WTC11 (cell line): Measurements from ENCODE around the gene RASGRP2. TPM values are rescaled to one million over a fixed set of nuclear protein-coding genes. Genes with fewer than 3 reads are reported as not detected.

Source experiments
- ATAC-seq: fragments of 200-7000 bp; cut with Tn5 transposase; 2 replicates; pipeline ENCODE4 v1.10.0; 2021; ENCODE audit warnings: mild to moderate bottlenecking, moderate library complexity
- CTCF ChIA-PET: fragments of 300-600 bp; sonication (Branson Sonifier 250); formaldehyde crosslinking; loops from one replicate; lab custom pipeline; 2021; ENCODE audit warnings: antibody characterized with exemption; lab: Charles Lee
- POLR2A ChIA-PET: fragments of 350-600 bp; sonication (Branson Sonifier 250); formaldehyde crosslinking; loops from one replicate; lab custom pipeline; 2021; ENCODE audit warnings: antibody characterized with exemption; lab: Charles Lee
- DNase-seq: peaks from one replicate; pipeline ENCODE4 v3.0.0; 2021; ENCODE audit warnings: low spot score
- H3K27ac Mint-ChIP-seq: 2 replicates; pipeline ENCODE4 v1.8.0; 2021; ENCODE audit warnings: mixed read lengths
- H3K27me3 Mint-ChIP-seq: 2 replicates; pipeline ENCODE4 v1.8.0; 2021; ENCODE audit warnings: low read depth, mild to moderate bottlenecking, moderate library complexity, mixed read lengths
- H3K36me3 Mint-ChIP-seq: 2 replicates; pipeline ENCODE4 v1.8.0; 2021; ENCODE audit warnings: mixed read lengths
- H3K4me1 Mint-ChIP-seq: 2 replicates; pipeline ENCODE4 v1.8.0; 2022; ENCODE audit warnings: mixed read lengths
- H3K4me3 Mint-ChIP-seq: 2 replicates; pipeline ENCODE4 v1.8.0; 2021; ENCODE audit warnings: mild to moderate bottlenecking, moderate library complexity, mixed read lengths
- H3K9me3 Mint-ChIP-seq: 2 replicates; pipeline ENCODE4 v1.8.0; 2021; ENCODE audit warnings: mixed read lengths
- ARID4B ChIP-seq: sonication (generic); formaldehyde crosslinking; IDR thresholded peaks from 2 replicates; pipeline ENCODE4 v1.8.0; 2023; ENCODE audit warnings: missing genetic modification reagents, mild to moderate bottlenecking, borderline replicate concordance
- ATF3 ChIP-seq: sonication (generic); formaldehyde crosslinking; conservative IDR thresholded peaks from 2 replicates; pipeline ENCODE4 v1.8.1; 2022; ENCODE audit warnings: mild to moderate bottlenecking, missing genetic modification reagents
- CBFB ChIP-seq: sonication (generic); formaldehyde crosslinking; IDR thresholded peaks from 2 replicates; pipeline ENCODE4 v1.8.1; 2022; ENCODE audit warnings: mild to moderate bottlenecking, low read depth, missing genetic modification reagents
- CREB1 ChIP-seq: sonication (generic); formaldehyde crosslinking; IDR thresholded peaks from 2 replicates; pipeline ENCODE4 v1.8.0; 2023; ENCODE audit warnings: mild to moderate bottlenecking, missing genetic modification reagents
- CTCF ChIP-seq: fragments of 200-600 bp; IDR thresholded peaks from 2 replicates; pipeline ENCODE4 v1.8.0; 2022; ENCODE audit warnings: antibody characterized with exemption
- ETV6 ChIP-seq: sonication (generic); formaldehyde crosslinking; IDR thresholded peaks from 2 replicates; pipeline ENCODE4 v1.8.1; 2022; ENCODE audit warnings: mild to moderate bottlenecking, missing genetic modification reagents
- FOXP4 ChIP-seq: sonication (generic); formaldehyde crosslinking; IDR thresholded peaks from 2 replicates; pipeline ENCODE4 v1.8.0; 2022; ENCODE audit warnings: mild to moderate bottlenecking, missing genetic modification reagents
- MLX ChIP-seq: sonication (generic); formaldehyde crosslinking; IDR thresholded peaks from 2 replicates; pipeline ENCODE4 v1.8.1; 2023; ENCODE audit warnings: mild to moderate bottlenecking, missing genetic modification reagents, moderate library complexity
- MYBL2 ChIP-seq: sonication (generic); formaldehyde crosslinking; IDR thresholded peaks from 2 replicates; pipeline ENCODE4 v1.8.1; 2023; ENCODE audit warnings: mild to moderate bottlenecking, moderate library complexity, missing genetic modification reagents
- NFE2L1 ChIP-seq: sonication (generic); formaldehyde crosslinking; IDR thresholded peaks from 2 replicates; pipeline ENCODE4 v1.8.1; 2023; ENCODE audit warnings: missing genetic modification reagents
- PREB ChIP-seq: sonication (generic); formaldehyde crosslinking; IDR thresholded peaks from 2 replicates; pipeline ENCODE4 v1.8.1; 2022; ENCODE audit warnings: mild to moderate bottlenecking, missing genetic modification reagents, moderate library complexity, borderline replicate concordance
- SOX15 ChIP-seq: fragments of 250-450 bp; sonication (Bioruptor Pico); IDR thresholded peaks from 2 replicates; pipeline ENCODE4 v1.9.0; 2021; ENCODE audit warnings: mild to moderate bottlenecking
- USF2 ChIP-seq: sonication (generic); formaldehyde crosslinking; IDR thresholded peaks from 2 replicates; pipeline ENCODE4 v1.8.1; 2023; ENCODE audit warnings: mild to moderate bottlenecking, missing genetic modification reagents, moderate library complexity
- ZNF121 ChIP-seq: sonication (generic); formaldehyde crosslinking; IDR thresholded peaks from 2 replicates; pipeline ENCODE4 v1.8.0; 2023; ENCODE audit warnings: missing genetic modification reagents
- ZNF219 ChIP-seq: sonication (generic); formaldehyde crosslinking; IDR thresholded peaks from 2 replicates; pipeline ENCODE4 v1.8.0; 2023; ENCODE audit warnings: missing genetic modification reagents, mild to moderate bottlenecking, borderline replicate concordance
- total RNA-seq: library from RNA; stranded (reverse); gene quantifications from 3 replicates; pipeline ENCODE4 v1.2.3, GENCODE V29; 2021

RASGRP2 gene
- total RNA-seq, 1 experiment from 2014 or later = 31.9 TPM

GRCh38 chr11:64711138-64711955 is 32.6 kb downstream of the RASGRP2 start (continued):
- TF ChIP-seq ARID4B = no peak
- TF ChIP-seq CREB1 (CRISPR knock-in tag) = no peak
- TF ChIP-seq MYBL2 (CRISPR knock-in tag) = no peak
- TF ChIP-seq ZNF121 = no peak
- TF ChIP-seq MLX = no peak
- TF ChIP-seq USF2 = peak; percentile 12; the same call in 1 of the 2 replicates
- 0 out of 2 replicates have a peak, but pooled peaks have one; percentile 15 for TF ChIP-seq ETV6
- no peak for TF ChIP-seq ATF3 (CRISPR knock-in tag)
- no peak for TF ChIP-seq ZNF219
- TF ChIP-seq CBFB (CRISPR knock-in tag) = no peak

- Mint-ChIP-seq H3K4me1 (peaks cover 42% of the 10 kb centered on the region), H3K36me3 (no peaks in the 10 kb centered on the region), H3K27me3 (peaks cover 60% of the 10 kb centered on the region), H3K27ac (no peak overlapping the region), H3K4me3 (peak overlapping the region; percentile 61), H3K9me3 (no peaks in the 10 kb centered on the region)
- ATAC-seq (no peak), DNase-seq (no peak)
- ChIA-PET CTCF (interaction anchor here (1.0 to 4.1 kb wide), 10 partner anchors 16 to 261 kb away, joined by 3 to 49 read pairs (median 4); no protein-coding TSS in a partner anchor), POLR2A (interaction anchor here (0.6 to 1.0 kb wide), 2 partner anchors 50 to 464 kb away, joined by 3 read pairs; partner anchors contain the start of gene PYGM)
- TF ChIP-seq ARID4B (no peak), FOXP4 (CRISPR knock-in tag) (no peak), PREB (no peak), SOX15 (CRISPR knock-in tag) (no peak), CTCF (no peak), NFE2L1 (CRISPR knock-in tag) (no peak)
Measured at GRCh38 chr11:64710418-64711137, 33.4 kb downstream of the RASGRP2 start.
